ENCODE results near the gene PPP1R13L.

DNA sequence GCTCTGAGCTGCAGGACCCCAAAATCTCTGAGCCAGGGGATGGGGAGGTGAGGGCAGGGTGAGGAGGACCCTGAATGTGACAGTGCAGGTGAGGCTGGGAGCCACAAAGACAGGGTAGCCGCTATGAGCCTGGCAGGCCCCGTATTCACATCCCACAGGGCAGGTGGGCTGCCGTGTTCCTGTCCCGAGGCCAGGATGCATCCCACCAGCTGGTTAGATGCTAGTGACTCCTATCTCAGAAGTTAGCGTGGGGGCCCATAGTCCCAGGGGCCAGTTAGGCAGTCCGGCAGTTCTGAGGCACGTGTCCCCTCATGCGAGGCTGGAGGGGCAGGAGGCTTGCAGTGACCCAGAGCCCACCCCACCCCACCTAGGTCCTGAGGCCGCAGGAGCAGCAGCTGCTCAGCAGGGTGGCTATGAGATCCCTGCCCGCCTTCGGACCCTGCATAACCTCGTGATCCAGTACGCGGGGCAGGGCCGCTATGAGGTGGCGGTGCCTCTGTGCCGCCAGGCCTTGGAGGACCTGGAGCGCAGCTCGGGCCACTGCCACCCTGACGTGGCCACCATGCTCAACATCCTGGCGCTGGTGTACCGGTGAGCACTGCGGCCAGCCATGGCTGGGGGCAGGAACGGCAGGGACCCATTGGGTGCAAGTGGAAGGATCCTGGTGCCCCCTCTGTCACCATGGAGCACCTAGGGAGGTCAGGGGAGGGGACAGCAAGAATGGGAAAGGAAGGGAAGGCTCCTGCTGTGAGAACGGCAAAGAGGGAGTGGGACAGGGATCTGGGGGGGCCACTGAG, 57.1 kb downstream of the PPP1R13L start:
- TF ChIP-seq, protein P1, sequence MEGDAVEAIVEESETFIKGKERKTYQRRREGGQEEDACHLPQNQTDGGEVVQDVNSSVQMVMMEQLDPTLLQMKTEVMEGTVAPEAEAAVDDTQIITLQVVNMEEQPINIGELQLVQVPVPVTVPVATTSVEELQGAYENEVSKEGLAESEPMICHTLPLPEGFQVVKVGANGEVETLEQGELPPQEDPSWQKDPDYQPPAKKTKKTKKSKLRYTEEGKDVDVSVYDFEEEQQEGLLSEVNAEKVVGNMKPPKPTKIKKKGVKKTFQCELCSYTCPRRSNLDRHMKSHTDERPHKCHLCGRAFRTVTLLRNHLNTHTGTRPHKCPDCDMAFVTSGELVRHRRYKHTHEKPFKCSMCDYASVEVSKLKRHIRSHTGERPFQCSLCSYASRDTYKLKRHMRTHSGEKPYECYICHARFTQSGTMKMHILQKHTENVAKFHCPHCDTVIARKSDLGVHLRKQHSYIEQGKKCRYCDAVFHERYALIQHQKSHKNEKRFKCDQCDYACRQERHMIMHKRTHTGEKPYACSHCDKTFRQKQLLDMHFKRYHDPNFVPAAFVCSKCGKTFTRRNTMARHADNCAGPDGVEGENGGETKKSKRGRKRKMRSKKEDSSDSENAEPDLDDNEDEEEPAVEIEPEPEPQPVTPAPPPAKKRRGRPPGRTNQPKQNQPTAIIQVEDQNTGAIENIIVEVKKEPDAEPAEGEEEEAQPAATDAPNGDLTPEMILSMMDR (conservative IDR thresholded peaks at IDR 0.05; ENCODE audit: low read length) = no peak
- no peak for TF ChIP-seq EZH2phosphoT487 (IDR thresholded peaks at IDR 0.05; ENCODE audit: borderline replicate concordance, low read depth, low read length)

Data from OCI-LY7 (cell line).